MM.1S (cell line): ENCODE results near the gene LCN10.

ENCODE experiments used
- DNase-seq: peaks from one replicate; pipeline ENCODE4 v3.0.0-alpha.2; 2015
- H2AFZ ChIP-seq: fragments of 300-600 bp; sonication (generic); 2 replicates; pipeline ENCODE4 v1.6.0; 2016; ENCODE audit warnings: antibody characterized with exemption, low read length
- H3F3A ChIP-seq: fragments of 300-600 bp; sonication (generic); 2 replicates; pipeline ENCODE4 v1.6.1; 2016; ENCODE audit warnings: mild to moderate bottlenecking, antibody characterized with exemption, low read length, moderate library complexity, mixed read lengths; ENCODE audit not compliant: insufficient read depth
- H3K27ac ChIP-seq: fragments of 300-600 bp; sonication (generic); 2 replicates; pipeline ENCODE4 v1.5.1; 2016; ENCODE audit warnings: mild to moderate bottlenecking, low read length
- H3K27me3 ChIP-seq: fragments of 300-600 bp; sonication (generic); replicated peaks from 2 replicates; pipeline ENCODE4 v1.6.0; 2016; ENCODE audit warnings: low read length; ENCODE audit not compliant: insufficient read depth
- H3K36me3 ChIP-seq: fragments of 300-600 bp; sonication (generic); replicated peaks from 2 replicates; pipeline ENCODE4 v1.6.1; 2016; ENCODE audit warnings: mild to moderate bottlenecking, low read length, mixed read lengths; ENCODE audit not compliant: insufficient read depth
- H3K4me1 ChIP-seq: fragments of 300-600 bp; sonication (generic); 2 replicates; pipeline ENCODE4 v1.6.1; 2016; ENCODE audit warnings: low read length, mixed read lengths
- H3K4me2 ChIP-seq: fragments of 300-600 bp; sonication (generic); 2 replicates; pipeline ENCODE4 v1.6.0; 2016; ENCODE audit warnings: low read depth, low read length
- H3K4me3 ChIP-seq: fragments of 300-600 bp; sonication (generic); 2 replicates; pipeline ENCODE4 v1.5.1; 2016; ENCODE audit warnings: low read length, mixed read lengths
- H3K79me2 ChIP-seq: fragments of 300-600 bp; sonication (generic); 2 replicates; pipeline ENCODE4 v1.6.1; 2016; ENCODE audit warnings: mixed run types, low read length, mixed read lengths
- H3K9ac ChIP-seq: fragments of 300-600 bp; sonication (generic); 2 replicates; pipeline ENCODE4 v1.6.1; 2016; ENCODE audit warnings: low read length, mixed read lengths
- H3K9me2 ChIP-seq: fragments of 300-600 bp; sonication (generic); replicated peaks from 2 replicates; pipeline ENCODE4 v1.6.1; 2016; ENCODE audit warnings: mild to moderate bottlenecking, low read length, mixed read lengths; ENCODE audit not compliant: insufficient read depth
- H3K9me3 ChIP-seq: fragments of 300-600 bp; sonication (generic); replicated peaks from 2 replicates; pipeline ENCODE4 v1.6.1; 2016; ENCODE audit warnings: mild to moderate bottlenecking, low read length, mixed read lengths; ENCODE audit not compliant: insufficient read depth
- H4K20me1 ChIP-seq: fragments of 300-600 bp; sonication (generic); 2 replicates; pipeline ENCODE4 v1.6.1; 2016; ENCODE audit warnings: mild to moderate bottlenecking, low read length, moderate library complexity, mixed read lengths; ENCODE audit not compliant: insufficient read depth
- CTCF ChIP-seq: fragments of 300-600 bp; sonication (generic); IDR thresholded peaks from 2 replicates; pipeline ENCODE4 v1.5.1; 2016; ENCODE audit warnings: antibody characterized with exemption, low read length, mixed read lengths
- EZH2 ChIP-seq: fragments of 300-600 bp; sonication (generic); optimal IDR thresholded peaks from 2 replicates; pipeline ENCODE3; 2017; ENCODE audit warnings: low read depth, mild to moderate bottlenecking, antibody characterized with exemption, low read length, mixed read lengths
- EZH2phosphoT487 ChIP-seq: fragments of 300-600 bp; sonication (generic); IDR thresholded peaks from 2 replicates; pipeline ENCODE4 v1.6.1; 2018; ENCODE audit warnings: antibody characterized with exemption, low read length

LCN10 gene

GRCh38 chr9:136710543-136710942, 32.2 kb downstream of the LCN10 start:
- H3K9ac ChIP-seq: no peak overlapping the region
- H2AFZ ChIP-seq: no peak overlapping the region
- no peaks in the 10 kb centered on the region for H3F3A ChIP-seq
- H3K9me2 ChIP-seq: no peaks in the 10 kb centered on the region
- H3K9me3 ChIP-seq: no peaks in the 10 kb centered on the region
- H4K20me1 ChIP-seq: no peaks in the 10 kb centered on the region
- no peaks in the 10 kb centered on the region for H3K36me3 ChIP-seq
- H3K27ac ChIP-seq: no peak overlapping the region
- DNase-seq: no peak
- no peak overlapping the region for H3K4me3 ChIP-seq
- no peaks in the 10 kb centered on the region for H3K79me2 ChIP-seq
- H3K27me3 ChIP-seq: peaks cover 95% of the 10 kb centered on the region
- TF ChIP-seq EZH2phosphoT487: no peak
- no peak for TF ChIP-seq EZH2
- TF ChIP-seq CTCF: no peak
- H3K4me1 ChIP-seq: no peaks in the 10 kb centered on the region
- no peak overlapping the region for H3K4me2 ChIP-seq

- TF ChIP-seq EZH2: no peak
- H3K27me3 ChIP-seq: peaks cover 94% of the 10 kb centered on the region
- H3K4me2 ChIP-seq: no peak overlapping the region
- no peaks in the 10 kb centered on the region for H4K20me1 ChIP-seq
- H3K79me2 ChIP-seq: no peaks in the 10 kb centered on the region
- no peak for DNase-seq
- H3K9me2 ChIP-seq: no peaks in the 10 kb centered on the region
- no peaks in the 10 kb centered on the region for H3K9me3 ChIP-seq
- no peak overlapping the region for H3K9ac ChIP-seq
- no peaks in the 10 kb centered on the region for H3K36me3 ChIP-seq
- no peak overlapping the region for H3K27ac ChIP-seq
- no peak overlapping the region for H2AFZ ChIP-seq
- H3F3A ChIP-seq: no peaks in the 10 kb centered on the region
- H3K4me3 ChIP-seq: no peak overlapping the region
- no peaks in the 10 kb centered on the region for H3K4me1 ChIP-seq
These were observed 33.2 kb downstream of the LCN10 start for GRCh38 chr9:136709454-136710109.

GRCh38 chr9:136707849-136708517, 34.8 kb downstream of the LCN10 start:
- Histone ChIP-seq H3K4me1 (0 out of 2 replicates have a peak, but pooled peaks cover 3% of the 10 kb centered on the region), H3F3A (0 out of 2 replicates have a peak, but pooled peaks cover 2% of the 10 kb centered on the region), H3K9me3 (no peaks in the 10 kb centered on the region), H3K9ac (no peak overlapping the region), H3K4me2 (no peak overlapping the region), H4K20me1 (no peaks in the 10 kb centered on the region), H3K79me2 (no peaks in the 10 kb centered on the region), H3K9me2 (no peaks in the 10 kb centered on the region), H2AFZ (no peak overlapping the region), H3K27me3 (peaks cover 93% of the 10 kb centered on the region), H3K27ac (no peak overlapping the region), H3K36me3 (no peaks in the 10 kb centered on the region), H3K4me3 (no peak overlapping the region)
- DNase-seq: no peak
- no peak for TF ChIP-seq EZH2

GRCh38 chr9:136707011-136707410, 35.7 kb downstream of the LCN10 start:
- H3K9ac ChIP-seq: no peak overlapping the region
- H2AFZ ChIP-seq: no peak overlapping the region
- no peak for DNase-seq
- H3K27me3 ChIP-seq: peaks cover 98% of the 10 kb centered on the region
- H3F3A ChIP-seq: 0 out of 2 replicates have a peak, but pooled peaks cover 2% of the 10 kb centered on the region
- no peaks in the 10 kb centered on the region for H3K9me3 ChIP-seq
- no peak overlapping the region for H3K4me2 ChIP-seq
- H3K4me3 ChIP-seq: no peak overlapping the region
- H4K20me1 ChIP-seq: no peaks in the 10 kb centered on the region
- TF ChIP-seq CTCF (no peak), EZH2 (no peak), EZH2phosphoT487 (no peak)
- H3K79me2 ChIP-seq: no peaks in the 10 kb centered on the region
- H3K4me1 ChIP-seq: 0 out of 2 replicates have a peak, but pooled peaks cover 3% of the 10 kb centered on the region
- no peak overlapping the region for H3K27ac ChIP-seq
- no peaks in the 10 kb centered on the region for H3K9me2 ChIP-seq
- H3K36me3 ChIP-seq: no peaks in the 10 kb centered on the region
